IMR-90 (cell line): ENCODE results near the gene LTB4R. TPM values are rescaled to one million over a fixed set of nuclear protein-coding genes. Genes with fewer than 3 reads are reported as not detected.

Experiments used
- ATAC-seq: fragments of 200-7000 bp; cut with Tn5 transposase; 2 replicates; pipeline ENCODE4 v1.9.1; 2020; ENCODE audit warnings: low read depth, mild to moderate bottlenecking, moderate library complexity
- BruUV-seq: library from RNA; stranded (reverse); fragments of 400-500 nt; replicated peaks from 2 replicates; lab custom pipeline; 2021; lab: Mats Ljungman, UMichigan
- CTCF ChIA-PET: fragments of 300-600 bp; formaldehyde crosslinking; extraction: SDS; loops from one replicate; lab custom pipeline; 2021; ENCODE audit warnings: antibody characterized with exemption; lab: Yijun Ruan, JAX
- POLR2A ChIA-PET: fragments of 300-600 bp; sonication (Branson Sonifier 250); formaldehyde crosslinking; loops from one replicate; lab custom pipeline; 2022; ENCODE audit warnings: antibody characterized with exemption; ENCODE audit not compliant: unreplicated experiment; lab: Charles Lee
- DNase-seq: peaks from one replicate; pipeline ENCODE4 v3.0.0; 2013
- H2AFZ ChIP-seq: replicated peaks from 2 replicates; pipeline ENCODE3; 2013; ENCODE audit warnings: low read length, mild to moderate bottlenecking; ENCODE audit not compliant: poor library complexity
- H2AK5ac ChIP-seq: 2 replicates; pipeline ENCODE4 v1.6.1; 2013; ENCODE audit warnings: low read depth, low read length, inconsistent platforms
- H2AK9ac ChIP-seq: replicated peaks from 2 replicates; pipeline ENCODE3; 2013; ENCODE audit warnings: mild to moderate bottlenecking, low read depth, low read length, moderate library complexity; ENCODE audit not compliant: poor library complexity
- H2BK120ac ChIP-seq: 2 replicates; pipeline ENCODE4 v1.6.1; 2013; ENCODE audit warnings: low read depth, low read length, inconsistent platforms
- H2BK15ac ChIP-seq: 3 replicates; pipeline ENCODE4 v1.6.1; 2013; ENCODE audit warnings: low read depth, low read length, inconsistent platforms
- H2BK20ac ChIP-seq: 2 replicates; pipeline ENCODE4 v1.6.1; 2013; ENCODE audit warnings: low read depth, mild to moderate bottlenecking, inconsistent platforms, low read length, moderate library complexity
- H2BK5ac ChIP-seq: 2 replicates; pipeline ENCODE4 v1.6.1; 2013; ENCODE audit warnings: mild to moderate bottlenecking, low read depth, low read length, inconsistent platforms; ENCODE audit not compliant: poor library complexity, severe bottlenecking
- H3K14ac ChIP-seq: replicated peaks from 2 replicates; pipeline ENCODE4 v1.6.1; 2013; ENCODE audit warnings: low read depth, low read length, inconsistent platforms
- H3K18ac ChIP-seq: 2 replicates; pipeline ENCODE4 v1.6.1; 2013; ENCODE audit warnings: low read depth, low read length, control low read depth
- H3K23ac ChIP-seq: 2 replicates; pipeline ENCODE4 v1.6.1; 2013; ENCODE audit warnings: low read depth, low read length, inconsistent platforms
- H3K27ac ChIP-seq: 2 replicates; pipeline ENCODE4 v1.5.1; 2013; ENCODE audit warnings: mild to moderate bottlenecking, control low read depth, low read length; ENCODE audit not compliant: insufficient read depth
- H3K27me3 ChIP-seq: 2 replicates; pipeline ENCODE4 v1.6.1; 2013; ENCODE audit warnings: low read length; ENCODE audit not compliant: control insufficient read depth, insufficient read depth
- H3K36me3 ChIP-seq: 2 replicates; pipeline ENCODE4 v1.6.1; 2013; ENCODE audit warnings: low read length, mixed read lengths; ENCODE audit not compliant: control insufficient read depth, insufficient read depth
- H3K4ac ChIP-seq: 2 replicates; pipeline ENCODE4 v1.6.1; 2013; ENCODE audit warnings: low read depth, low read length, inconsistent platforms
- H3K4me1 ChIP-seq: 2 replicates; pipeline ENCODE4 v1.6.1; 2013; ENCODE audit warnings: low read length, mixed read lengths; ENCODE audit not compliant: control insufficient read depth, insufficient read depth
- H3K4me2 ChIP-seq: 2 replicates; pipeline ENCODE4 v1.6.1; 2013; ENCODE audit warnings: low read depth, mild to moderate bottlenecking, control low read depth, low read length, moderate library complexity
- H3K4me3 ChIP-seq: 2 replicates; pipeline ENCODE4 v1.5.1; 2013; ENCODE audit warnings: low read depth, mild to moderate bottlenecking, control low read depth, low read length, moderate library complexity; ENCODE audit not compliant: insufficient read depth
- H3K56ac ChIP-seq: 2 replicates; pipeline ENCODE4 v1.6.1; 2013; ENCODE audit warnings: low read length, inconsistent platforms; ENCODE audit not compliant: insufficient read depth; ENCODE audit errors: extremely low read depth
- H3K79me1 ChIP-seq, 2 experiments: 2 replicates each; pipeline ENCODE4 v1.6.1; 2013; ENCODE audit warnings: low read length in 2 of 2, inconsistent platforms in 1 of 2, low read depth in 1 of 2
- H3K9ac ChIP-seq: 2 replicates; pipeline ENCODE4 v1.6.1; 2013; ENCODE audit warnings: low read depth, low read length, control low read depth
- H3K9me1 ChIP-seq: 2 replicates; pipeline ENCODE4 v1.6.1; 2013; ENCODE audit warnings: low read length, inconsistent platforms; ENCODE audit not compliant: insufficient read depth
- H3K9me3 ChIP-seq: 2 replicates; pipeline ENCODE4 v1.6.1; 2013; ENCODE audit warnings: low read length; ENCODE audit not compliant: control insufficient read depth, insufficient read depth
- H4K20me1 ChIP-seq: 2 replicates; pipeline ENCODE4 v1.6.1; 2013; ENCODE audit warnings: low read length, inconsistent platforms; ENCODE audit not compliant: insufficient read depth
- H4K5ac ChIP-seq: 2 replicates; pipeline ENCODE4 v1.6.1; 2013; ENCODE audit warnings: mild to moderate bottlenecking, low read depth, low read length, control low read depth
- H4K8ac ChIP-seq, 2 experiments: 2 replicates each; pipeline ENCODE4 v1.6.1; 2013; ENCODE audit warnings: low read depth in 2 of 2, low read length in 2 of 2, control low read depth in 1 of 2, inconsistent platforms in 1 of 2
- H4K91ac ChIP-seq: 2 replicates; pipeline ENCODE4 v1.6.1; 2013; ENCODE audit warnings: low read depth, low read length, inconsistent platforms; ENCODE audit not compliant: insufficient read depth
- BHLHE40 ChIP-seq: fragments of 150-350 bp; IDR thresholded peaks from 2 replicates; pipeline ENCODE4 v1.6.1; 2016; ENCODE audit warnings: mild to moderate bottlenecking, low read depth, low read length
- CEBPB ChIP-seq: IDR thresholded peaks from 2 replicates; pipeline ENCODE4 v1.6.1; 2012; ENCODE audit warnings: low read depth, low read length, improper control_type of control experiment
- CHD1 ChIP-seq: IDR thresholded peaks from 2 replicates; pipeline ENCODE4 v1.6.1; 2012; ENCODE audit warnings: low read depth, low read length, improper control_type of control experiment
- FOS ChIP-seq: fragments of 150-350 bp; IDR thresholded peaks from 2 replicates; pipeline ENCODE4 v1.6.1; 2016; ENCODE audit warnings: low read depth, low read length
- MAFK ChIP-seq: IDR thresholded peaks from 2 replicates; pipeline ENCODE4 v1.6.1; 2012; ENCODE audit warnings: low read depth, low read length, improper control_type of control experiment
- MAZ ChIP-seq: IDR thresholded peaks from 2 replicates; pipeline ENCODE4 v1.6.1; 2012; ENCODE audit warnings: low read depth, mild to moderate bottlenecking, low read length, improper control_type of control experiment, moderate library complexity, borderline replicate concordance
- MXI1 ChIP-seq: IDR thresholded peaks from 2 replicates; pipeline ENCODE4 v1.6.1; 2012; ENCODE audit warnings: low read depth, mild to moderate bottlenecking, low read length, moderate library complexity, borderline replicate concordance
- POLR2A ChIP-seq: IDR thresholded peaks from 2 replicates; pipeline ENCODE4 v1.6.1; 2012; ENCODE audit warnings: mild to moderate bottlenecking, low read depth, low read length
- RAD21 ChIP-seq: IDR thresholded peaks from 2 replicates; pipeline ENCODE4 v1.6.1; 2012; ENCODE audit warnings: low read length, improper control_type of control experiment
- SMC3 ChIP-seq: fragments of 150-350 bp; IDR thresholded peaks from 2 replicates; pipeline ENCODE4 v1.6.1; 2016; ENCODE audit warnings: low read depth, mild to moderate bottlenecking, antibody characterized with exemption, low read length, moderate library complexity
- WGBS, 2 experiments: methylation state at CpG; one replicate each; pipeline versions ENCODE4 v1.1.5 to v1.1.7; 2013; ENCODE audit warnings: missing lambda C conversion rate in 2 of 2; ENCODE audit not compliant: insufficient read length in 1 of 2; ENCODE audit errors: extremely low coverage in 2 of 2; 5-methylcytosine and 5-hydroxymethylcytosine counted together
- dilution Hi-C: fragments of 300-500 bp; cut with HindIII; formaldehyde crosslinking; loops from one replicate; pipeline ENCODE4 v1.14.3; 2018; ENCODE audit warnings: low sequenced_read_pairs; ENCODE audit not compliant: unreplicated experiment
- in situ Hi-C: fragments of 300-500 bp; cut with MboI; formaldehyde crosslinking; loops from 3 replicates; pipeline ENCODE4 v1.14.3; 2019; ENCODE audit warnings: low sequenced_read_pairs, inconsistent platforms, mixed read lengths
- intact Hi-C: fragments of 100-400 bp; cut with micrococcal nuclease; formaldehyde crosslinking; loops from 2 replicates; pipeline ENCODE4 v1.10.0; 2022
- polyA plus RNA-seq, 3 experiments: library from polyadenylated mRNA; depleted of rRNA; stranded (reverse); fragments of >200 nt; gene quantifications; 2 replicates each; pipeline ENCODE4 v1.2.3, GENCODE V29; 2012; ENCODE audit warnings: low replicate concordance in 1 of 3
- total RNA-seq: library from RNA; depleted of rRNA; stranded (reverse); fragments of >200 nt; gene quantifications from 2 replicates; pipeline ENCODE4 v1.2.3, GENCODE V29; 2012
- TF ChIP-seq, protein P1 (sequence below): conservative IDR thresholded peaks from 2 replicates; pipeline ENCODE4 v1.5.1; 2012; ENCODE audit warnings: mild to moderate bottlenecking, low read depth, low read length, improper control_type of control experiment
- TF ChIP-seq, protein P2 (sequence below): fragments of 150-350 bp; IDR thresholded peaks from 2 replicates; pipeline ENCODE4 v1.6.1; 2017; ENCODE audit warnings: mild to moderate bottlenecking, antibody characterized with exemption, low read length, low read depth

Gene LTB4R
- total and polyA plus RNA-seq, 2 of the 4 experiments (the other 2 are of a cell fraction) = 0.18 to 2.3 TPM

GRCh38 chr14:24365600-24366412 lies 54.5 kb downstream of the LTB4R start:
- H4K8ac ChIP-seq = peak overlapping the region; percentile 92 to 98; a peak in 3 of 4 replicates
- H4K20me1 ChIP-seq = peaks cover 4% of the 10 kb centered on the region
- TF ChIP-seq SMC3 (peak; percentile 90), POLR2A (no peak), BHLHE40 (peak; percentile 46), MAFK (no peak), FOS (peak; percentile 3; the same call in 1 of the 2 replicates), RAD21 (peak; percentile 84), MXI1 (peak; percentile 67; the same call in 1 of the 2 replicates), MAZ (peak; percentile 32; the same call in 1 of the 2 replicates), CEBPB (no peak), CHD1 (no peak)
- TF ChIP-seq, protein P1, sequence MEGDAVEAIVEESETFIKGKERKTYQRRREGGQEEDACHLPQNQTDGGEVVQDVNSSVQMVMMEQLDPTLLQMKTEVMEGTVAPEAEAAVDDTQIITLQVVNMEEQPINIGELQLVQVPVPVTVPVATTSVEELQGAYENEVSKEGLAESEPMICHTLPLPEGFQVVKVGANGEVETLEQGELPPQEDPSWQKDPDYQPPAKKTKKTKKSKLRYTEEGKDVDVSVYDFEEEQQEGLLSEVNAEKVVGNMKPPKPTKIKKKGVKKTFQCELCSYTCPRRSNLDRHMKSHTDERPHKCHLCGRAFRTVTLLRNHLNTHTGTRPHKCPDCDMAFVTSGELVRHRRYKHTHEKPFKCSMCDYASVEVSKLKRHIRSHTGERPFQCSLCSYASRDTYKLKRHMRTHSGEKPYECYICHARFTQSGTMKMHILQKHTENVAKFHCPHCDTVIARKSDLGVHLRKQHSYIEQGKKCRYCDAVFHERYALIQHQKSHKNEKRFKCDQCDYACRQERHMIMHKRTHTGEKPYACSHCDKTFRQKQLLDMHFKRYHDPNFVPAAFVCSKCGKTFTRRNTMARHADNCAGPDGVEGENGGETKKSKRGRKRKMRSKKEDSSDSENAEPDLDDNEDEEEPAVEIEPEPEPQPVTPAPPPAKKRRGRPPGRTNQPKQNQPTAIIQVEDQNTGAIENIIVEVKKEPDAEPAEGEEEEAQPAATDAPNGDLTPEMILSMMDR = peak; percentile 95
- TF ChIP-seq, protein P2, sequence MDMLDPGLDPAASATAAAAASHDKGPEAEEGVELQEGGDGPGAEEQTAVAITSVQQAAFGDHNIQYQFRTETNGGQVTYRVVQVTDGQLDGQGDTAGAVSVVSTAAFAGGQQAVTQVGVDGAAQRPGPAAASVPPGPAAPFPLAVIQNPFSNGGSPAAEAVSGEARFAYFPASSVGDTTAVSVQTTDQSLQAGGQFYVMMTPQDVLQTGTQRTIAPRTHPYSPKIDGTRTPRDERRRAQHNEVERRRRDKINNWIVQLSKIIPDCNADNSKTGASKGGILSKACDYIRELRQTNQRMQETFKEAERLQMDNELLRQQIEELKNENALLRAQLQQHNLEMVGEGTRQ = no peak
- dilution Hi-C loops = no loop called here
- H4K91ac ChIP-seq = peak overlapping the region; percentile 91
- H3K56ac ChIP-seq = peak overlapping the region; percentile 90
- H3K23ac ChIP-seq = peak overlapping the region; percentile 39
- H4K5ac ChIP-seq = peak overlapping the region; percentile 73
- 0 out of 2 replicates have a peak overlapping the region, but pooled peaks have one; percentile 14 for H2BK20ac ChIP-seq
- H3K27me3 ChIP-seq = no peaks in the 10 kb centered on the region
- peaks cover 8% of the 10 kb centered on the region; the same call in 1 of the 2 replicates for H3K9me1 ChIP-seq
- H3K4ac ChIP-seq = peak overlapping the region; percentile 97
- peak overlapping the region; percentile 93 for H2AK5ac ChIP-seq
- in situ Hi-C loops = loop anchor here (10.0 kb wide), 1 partner anchor 69 kb away; no protein-coding TSS in a partner anchor
- H2AK9ac ChIP-seq = peak overlapping the region; percentile 86
- H2BK5ac ChIP-seq = peak overlapping the region; percentile 95
- CTCF ChIA-PET = interaction anchor here (0.6 to 2.3 kb wide), 16 partner anchors 17 to 1401 kb away, joined by 3 to 30 read pairs (median 4); partner anchors contain the start of gene SDR39U1
- H3K4me2 ChIP-seq = peak overlapping the region; percentile 80
- peak overlapping the region; percentile 55; the same call in 1 of the 3 replicates for H2BK15ac ChIP-seq
- peaks cover 11% of the 10 kb centered on the region for H3K4me1 ChIP-seq
- peak overlapping the region; percentile 62; the same call in 1 of the 2 replicates for H3K14ac ChIP-seq
- H3K9me3 ChIP-seq = no peaks in the 10 kb centered on the region
- peak overlapping the region; percentile 89 for H3K9ac ChIP-seq
- peak overlapping the region; percentile 83 for H2BK120ac ChIP-seq
- 7% methylated on average over 4 of the region's 28 CpGs; no CpG with 5 or more reads in 1 of the 2 experiments for WGBS, 2 experiments
- POLR2A ChIA-PET = interaction anchor here (0.6 to 1.6 kb wide), 5 partner anchors 54 to 76 kb away, joined by 3 to 7 read pairs (median 6); partner anchors contain the start of gene KHNYN
- DNase-seq (peak; percentile 88), ATAC-seq (peak; percentile 24)
- peaks cover 6% of the 10 kb centered on the region; the same call in 1 of the 2 replicates for H3K36me3 ChIP-seq
- intact Hi-C loops = loop anchor here (1.0 to 2.0 kb wide), 6 partner anchors 12 to 70 kb away; partner anchors contain the start of gene NYNRIN
- H3K4me3 ChIP-seq = peak overlapping the region; percentile 26
- H2AFZ ChIP-seq = peak overlapping the region; percentile 89
- peaks cover 3 to 23% of the 10 kb centered on the region in 2 experiments; a peak in 3 of 4 replicates for H3K79me1 ChIP-seq
- H3K27ac ChIP-seq = peak overlapping the region; percentile 98
- no TSS peak for BruUV-seq
- peak overlapping the region; percentile 95 for H3K18ac ChIP-seq
